Bronchial epithelial cell (primary cell): Measurements from ENCODE around the gene CCR7. TPM values are rescaled to one million over a fixed set of nuclear protein-coding genes. Genes with fewer than 3 reads are reported as not detected.

Experiments
- DNase-seq: peaks from one replicate; pipeline ENCODE4 v3.0.0-alpha.2; 2010; ENCODE audit warnings: low read depth
- FAIRE-seq: peaks from 2 replicates; lab custom pipeline; 2011; peaks lifted over from hg19 to GRCh38; lab: Jason Lieb, UNC
- H3K27me3 ChIP-seq: 2 replicates; pipeline ENCODE4 v1.5.1; 2011; ENCODE audit warnings: low read length; ENCODE audit not compliant: control insufficient read depth, insufficient read depth
- H3K36me3 ChIP-seq: 2 replicates; pipeline ENCODE4 v1.5.1; 2011; ENCODE audit warnings: low read length; ENCODE audit not compliant: control insufficient read depth, insufficient read depth
- H3K4me3 ChIP-seq: 2 replicates; pipeline ENCODE4 v1.5.1; 2011; ENCODE audit warnings: mild to moderate bottlenecking, low read depth, low read length, control low read depth
- CTCF ChIP-seq: IDR thresholded peaks from 2 replicates; pipeline ENCODE4 v1.5.1; 2011; ENCODE audit warnings: mild to moderate bottlenecking, moderate library complexity, low read length, control low read depth, inconsistent platforms; ENCODE audit not compliant: insufficient read depth, severe bottlenecking
- total RNA-seq: library from RNA; depleted of rRNA; stranded (reverse); fragments of >200 nt; gene quantifications from 2 replicates; pipeline ENCODE4 v1.2.1, GENCODE V29; 2014

CCR7 gene
- total RNA-seq, 1 donor from 2014 or later = not detected

- FAIRE-seq = peak; percentile 55
- Histone ChIP-seq H3K27me3 (no peaks in the 10 kb centered on the region), H3K36me3 (no peaks in the 10 kb centered on the region), H3K4me3 (no peak overlapping the region)
- peak; percentile 84 for DNase-seq
- no peak for TF ChIP-seq CTCF
Measured at GRCh38 chr17:40551091-40551878, 14.0 kb downstream of the CCR7 start.

GRCh38 chr17:40550608-40551007 lies 14.7 kb downstream of the CCR7 start:
- FAIRE-seq = no peak
- Histone ChIP-seq H3K36me3 (no peaks in the 10 kb centered on the region), H3K4me3 (no peak overlapping the region), H3K27me3 (no peaks in the 10 kb centered on the region)
- no peak for DNase-seq
- no peak for TF ChIP-seq CTCF

- Histone ChIP-seq H3K36me3 (no peaks in the 10 kb centered on the region), H3K4me3 (no peak overlapping the region), H3K27me3 (no peaks in the 10 kb centered on the region)
- no peak for FAIRE-seq
- peak; percentile 48 for DNase-seq
- TF ChIP-seq CTCF = no peak
Measured at GRCh38 chr17:40548982-40549685, 16.1 kb downstream of the CCR7 start.

GRCh38 chr17:40548491-40548981 lies 16.7 kb downstream of the CCR7 start:
- DNase-seq (no peak), FAIRE-seq (no peak)
- no peak for TF ChIP-seq CTCF

GRCh38 chr17:40547785-40548478 lies 17.3 kb downstream of the CCR7 start:
- H3K27me3 ChIP-seq = no peaks in the 10 kb centered on the region
- no peak overlapping the region for H3K4me3 ChIP-seq
- DNase-seq (no peak), FAIRE-seq (peak; percentile 66)
- TF ChIP-seq CTCF = no peak
- H3K36me3 ChIP-seq = no peaks in the 10 kb centered on the region

More at GRCh38 chr17:40548491-40548981, 16.7 kb downstream of the CCR7 start:
- H3K4me3 ChIP-seq = no peak overlapping the region
- no peaks in the 10 kb centered on the region for H3K36me3 ChIP-seq
- H3K27me3 ChIP-seq = no peaks in the 10 kb centered on the region
